KMS-11 (cell line): ENCODE data around the gene RNF13.

ENCODE experiments used
- H2AFZ ChIP-seq: fragments of 200-600 bp; sonication (generic); 2 replicates; pipeline ENCODE4 v1.6.1; 2016; ENCODE audit warnings: antibody characterized with exemption, mixed run types, low read depth
- H3K27ac ChIP-seq: fragments of 200-600 bp; sonication (generic); 2 replicates; pipeline ENCODE4 v1.6.1; 2016; ENCODE audit warnings: mild to moderate bottlenecking, mixed run types
- H3K27me3 ChIP-seq: fragments of 200-600 bp; sonication (generic); 2 replicates; pipeline ENCODE4 v1.6.1; 2017; ENCODE audit warnings: mild to moderate bottlenecking, low read depth, mixed run types, moderate library complexity; ENCODE audit not compliant: insufficient read depth
- H3K36me3 ChIP-seq: fragments of 200-600 bp; sonication (generic); 2 replicates; pipeline ENCODE4 v1.6.1; 2017; ENCODE audit warnings: mild to moderate bottlenecking, mixed run types; ENCODE audit not compliant: insufficient read depth
- H3K4me1 ChIP-seq: fragments of 200-600 bp; sonication (generic); 2 replicates; pipeline ENCODE4 v1.6.1; 2016; ENCODE audit warnings: mild to moderate bottlenecking, low read depth, mixed run types; ENCODE audit not compliant: poor library complexity, severe bottlenecking
- H3K4me2 ChIP-seq: fragments of 200-600 bp; sonication (generic); 2 replicates; pipeline ENCODE4 v1.7.0; 2016; ENCODE audit warnings: mild to moderate bottlenecking, mixed run types
- H3K4me3 ChIP-seq: fragments of 200-600 bp; sonication (generic); IDR thresholded peaks from 2 replicates; pipeline ENCODE4 v1.6.1; 2017; ENCODE audit warnings: low read depth, low read length, mixed read lengths; ENCODE audit not compliant: insufficient read depth
- H3K79me2 ChIP-seq: fragments of 200-600 bp; sonication (generic); 2 replicates; pipeline ENCODE4 v1.6.1; 2016; ENCODE audit warnings: low read depth, mixed run types; ENCODE audit not compliant: insufficient read depth
- H3K9ac ChIP-seq: fragments of 200-600 bp; sonication (generic); 2 replicates; pipeline ENCODE4 v1.6.1; 2016; ENCODE audit warnings: mild to moderate bottlenecking, mixed run types
- H4K20me1 ChIP-seq: fragments of 200-600 bp; sonication (generic); 2 replicates; pipeline ENCODE4 v1.6.1; 2016; ENCODE audit warnings: mild to moderate bottlenecking, mixed run types; ENCODE audit not compliant: insufficient read depth
- CTCF ChIP-seq: fragments of 200-600 bp; sonication (generic); conservative IDR thresholded peaks from 2 replicates; pipeline ENCODE4 v1.6.1; 2017; ENCODE audit warnings: low read depth, mild to moderate bottlenecking, antibody characterized with exemption, low read length, moderate library complexity, mixed read lengths

Gene RNF13

GRCh38 chr3:149767720-149768119 is 45.3 kb upstream of the RNF13 start:
- H3K4me1 ChIP-seq, result no peaks in the 10 kb centered on the region
- H3K27ac ChIP-seq, result no peak overlapping the region
- H3K27me3 ChIP-seq, result no peaks in the 10 kb centered on the region
- no peak overlapping the region for H3K4me2 ChIP-seq
- H3K79me2 ChIP-seq, result no peaks in the 10 kb centered on the region
- TF ChIP-seq CTCF, result no peak
- H3K9ac ChIP-seq, result no peak overlapping the region
- H3K36me3 ChIP-seq, result no peaks in the 10 kb centered on the region
- no peak overlapping the region for H2AFZ ChIP-seq
- H3K4me3 ChIP-seq, result no peak overlapping the region
- no peaks in the 10 kb centered on the region for H4K20me1 ChIP-seq

- Histone ChIP-seq H3K36me3 (no peaks in the 10 kb centered on the region), H3K27me3 (no peaks in the 10 kb centered on the region), H3K4me3 (no peak overlapping the region), H3K79me2 (no peaks in the 10 kb centered on the region), H3K9ac (no peak overlapping the region), H3K27ac (no peak overlapping the region), H4K20me1 (no peaks in the 10 kb centered on the region), H3K4me1 (no peaks in the 10 kb centered on the region), H2AFZ (no peak overlapping the region), H3K4me2 (no peak overlapping the region)
- TF ChIP-seq CTCF, result no peak
Observed at GRCh38 chr3:149768704-149769103, 44.3 kb upstream of the RNF13 start.

GRCh38 chr3:149770246-149770645 is 42.8 kb upstream of the RNF13 start:
- no peak for TF ChIP-seq CTCF
- H3K4me2 ChIP-seq, result no peak overlapping the region

GRCh38 chr3:149771652-149772271 is 41.3 kb upstream of the RNF13 start:
- no peaks in the 10 kb centered on the region for H3K79me2 ChIP-seq
- no peak overlapping the region for H3K4me3 ChIP-seq
- no peaks in the 10 kb centered on the region for H4K20me1 ChIP-seq
- H2AFZ ChIP-seq, result no peak overlapping the region
- no peaks in the 10 kb centered on the region for H3K4me1 ChIP-seq
- TF ChIP-seq CTCF, result peak; percentile 94
- H3K36me3 ChIP-seq, result no peaks in the 10 kb centered on the region
- H3K27ac ChIP-seq, result no peak overlapping the region
- H3K4me2 ChIP-seq, result no peak overlapping the region
- no peak overlapping the region for H3K9ac ChIP-seq
- no peaks in the 10 kb centered on the region for H3K27me3 ChIP-seq

More at GRCh38 chr3:149770246-149770645, 42.8 kb upstream of the RNF13 start:
- H3K79me2 ChIP-seq, result no peaks in the 10 kb centered on the region
- H3K4me1 ChIP-seq, result no peaks in the 10 kb centered on the region
- no peak overlapping the region for H3K9ac ChIP-seq
- H3K4me3 ChIP-seq, result no peak overlapping the region
- H2AFZ ChIP-seq, result no peak overlapping the region
- no peaks in the 10 kb centered on the region for H3K27me3 ChIP-seq
- no peak overlapping the region for H3K27ac ChIP-seq
- no peaks in the 10 kb centered on the region for H4K20me1 ChIP-seq
- no peaks in the 10 kb centered on the region for H3K36me3 ChIP-seq
